RWPE1 (cell line): ENCODE results near the gene FAM20A.

Source experiments
- CTCF ChIA-PET: fragments of 350-600 bp; sonication (Branson Sonifier 250); formaldehyde crosslinking; extraction: SDS; loops from one replicate; lab custom pipeline; 2021; lab: Yijun Ruan, JAX
- POLR2A ChIA-PET: fragments of 400-600 bp; formaldehyde crosslinking; extraction: SDS; loops from one replicate; lab custom pipeline; 2020; ENCODE audit warnings: antibody characterized with exemption; ENCODE audit not compliant: low non-redundant PET; lab: Yijun Ruan, JAX
- DNase-seq: peaks from one replicate; pipeline ENCODE4 v3.0.0; 2012; ENCODE audit warnings: low spot score
- H3K27ac ChIP-seq: fragments of 450-650 bp; 2 replicates; pipeline ENCODE4 v1.5.1; 2017
- CTCF ChIP-seq: fragments of 450-650 bp; conservative IDR thresholded peaks from 2 replicates; pipeline ENCODE4 v1.5.1; 2017; ENCODE audit warnings: low read depth, mild to moderate bottlenecking

The FAM20A gene

GRCh38 chr17:68560966-68561720 is 40.0 kb downstream of the FAM20A start:
- ChIA-PET CTCF (interaction anchor here (0.6 kb wide), 1 partner anchor 36 kb away, joined by 3 read pairs; no protein-coding TSS in a partner anchor), POLR2A (interaction anchor here (0.7 kb wide), 1 partner anchor 52 kb away, joined by 7 read pairs; no protein-coding TSS in a partner anchor)
- no peak overlapping the region for H3K27ac ChIP-seq
- no peak for DNase-seq
- TF ChIP-seq CTCF = no peak

GRCh38 chr17:68559316-68559715 is 41.9 kb downstream of the FAM20A start:
- ChIA-PET POLR2A (no interaction called here), CTCF (no interaction called here)
- no peak overlapping the region for H3K27ac ChIP-seq
- no peak for TF ChIP-seq CTCF
- no peak for DNase-seq

- TF ChIP-seq CTCF = no peak
- no peak for DNase-seq
- ChIA-PET CTCF (no interaction called here), POLR2A (no interaction called here)
- no peak overlapping the region for H3K27ac ChIP-seq
Measured at GRCh38 chr17:68556551-68556950, 44.6 kb downstream of the FAM20A start.

GRCh38 chr17:68544111-68544915 is 56.9 kb downstream of the FAM20A start:
- H3K27ac ChIP-seq = no peak overlapping the region; the same call in 1 of the 2 replicates
- ChIA-PET POLR2A (no interaction called here), CTCF (no interaction called here)
- TF ChIP-seq CTCF = no peak
- DNase-seq = no peak

GRCh38 chr17:68542698-68543463 is 58.3 kb downstream of the FAM20A start:
- TF ChIP-seq CTCF = no peak
- ChIA-PET CTCF (no interaction called here), POLR2A (no interaction called here)
- peak; percentile 18 for DNase-seq
- peak overlapping the region; percentile 62 for H3K27ac ChIP-seq

GRCh38 chr17:68541816-68542215 is 59.4 kb downstream of the FAM20A start:
- CTCF ChIA-PET = interaction anchor here (0.7 kb wide), 1 partner anchor 28 kb away, joined by 3 read pairs; no protein-coding TSS in a partner anchor
- TF ChIP-seq CTCF = no peak
- H3K27ac ChIP-seq = no peak overlapping the region
- POLR2A ChIA-PET = no interaction called here
- no peak for DNase-seq
